Activated CD4-positive, alpha-beta T cell treated with anti-CD3 and anti-CD28 coated beads, Interleukin-2, amount 50 U/mL, for 16 hours (primary cell): ENCODE measurements around the gene NRG3.

ENCODE experiments used
- DNase-seq: peaks from one replicate; pipeline ENCODE4 v3.0.0-alpha.2; 2020

The NRG3 gene

DNA sequence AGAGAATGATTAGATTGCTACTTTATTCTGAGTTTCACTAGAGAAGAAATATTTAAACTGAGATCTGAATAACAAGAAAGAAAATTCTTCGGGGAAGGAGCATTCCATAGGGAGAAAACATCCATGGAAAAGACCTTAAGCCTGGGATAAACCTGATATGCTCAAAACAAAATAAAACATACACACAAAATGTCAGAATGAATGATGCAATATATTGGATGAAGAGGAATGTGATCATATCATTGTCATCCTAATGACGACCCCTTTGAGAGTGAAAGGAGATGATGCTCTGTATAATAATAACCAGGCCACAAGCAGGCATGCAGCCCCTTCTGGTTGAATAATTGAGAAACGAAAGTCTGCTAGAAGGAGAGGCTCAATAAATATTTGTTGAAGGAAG, 882.4 kb downstream of the NRG3 start:
- no peak for DNase-seq

DNA sequence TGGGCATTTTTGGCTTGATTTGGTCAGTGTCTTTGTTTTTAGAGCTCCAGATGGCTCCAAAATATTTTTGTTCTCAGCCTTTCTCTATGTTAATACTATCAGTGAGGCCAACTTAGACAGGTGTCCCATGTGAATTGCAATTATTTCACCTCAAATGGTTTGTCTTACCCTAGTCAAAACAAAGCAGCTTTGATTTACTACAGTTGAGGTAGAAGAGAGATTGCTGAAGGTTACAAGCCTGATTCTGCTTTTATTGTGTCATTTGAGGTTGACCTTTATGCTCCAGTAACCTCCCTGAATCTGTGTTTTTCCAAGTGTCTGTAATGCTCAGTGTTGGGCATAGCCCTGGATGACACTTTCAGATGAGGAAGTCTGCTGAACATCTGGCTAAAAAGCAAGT, 882.9 kb downstream of the NRG3 start:
- DNase-seq = no peak

- no peak for DNase-seq
These were observed 884.1 kb downstream of the NRG3 start for GRCh38 chr10:82759050-82759449.

DNA sequence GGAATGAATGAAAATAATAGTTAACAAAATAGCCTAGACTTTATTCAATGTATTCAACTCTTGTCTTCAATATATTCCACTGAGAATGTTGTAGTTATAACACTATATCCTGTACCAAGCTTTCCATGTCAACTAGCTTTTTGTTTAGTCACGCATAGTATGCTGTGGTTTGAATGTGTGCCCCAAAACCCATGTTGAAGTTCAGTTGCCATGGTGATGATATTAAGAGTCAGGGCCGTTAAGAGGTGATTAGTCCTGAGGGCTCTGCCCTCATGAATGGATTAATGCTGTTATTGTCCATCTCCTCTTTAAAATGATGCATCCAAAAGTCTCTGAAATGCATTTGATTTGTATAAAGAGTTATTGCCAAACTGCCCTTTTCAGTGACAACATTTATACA, 887.6 kb downstream of the NRG3 start:
- no peak for DNase-seq

- no peak for DNase-seq
These were observed 893.0 kb downstream of the NRG3 start for GRCh38 chr10:82768040-82768439.

DNA sequence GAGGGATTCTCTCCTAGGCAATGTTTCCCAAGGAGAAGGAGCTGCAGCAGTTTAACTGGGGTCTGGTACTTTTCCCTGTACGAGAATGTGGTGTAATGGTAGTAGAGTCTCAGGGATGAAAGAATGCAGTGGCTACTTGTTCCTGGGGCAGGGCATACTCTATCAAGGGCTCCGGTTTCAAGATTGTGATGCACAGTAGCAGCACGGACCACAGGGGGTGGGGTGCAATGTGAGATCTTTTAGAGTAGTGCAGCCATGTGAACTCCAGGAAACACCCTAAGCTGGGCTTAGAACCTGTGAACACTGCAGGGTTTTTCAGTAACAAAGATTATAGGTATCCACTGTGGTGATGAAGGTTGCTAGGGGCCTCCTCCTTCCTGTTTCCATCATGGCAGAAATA, 903.9 kb downstream of the NRG3 start:
- no peak for DNase-seq

GRCh38 chr10:82796510-82796909, 921.5 kb downstream of the NRG3 start:
- DNase-seq = no peak

DNA sequence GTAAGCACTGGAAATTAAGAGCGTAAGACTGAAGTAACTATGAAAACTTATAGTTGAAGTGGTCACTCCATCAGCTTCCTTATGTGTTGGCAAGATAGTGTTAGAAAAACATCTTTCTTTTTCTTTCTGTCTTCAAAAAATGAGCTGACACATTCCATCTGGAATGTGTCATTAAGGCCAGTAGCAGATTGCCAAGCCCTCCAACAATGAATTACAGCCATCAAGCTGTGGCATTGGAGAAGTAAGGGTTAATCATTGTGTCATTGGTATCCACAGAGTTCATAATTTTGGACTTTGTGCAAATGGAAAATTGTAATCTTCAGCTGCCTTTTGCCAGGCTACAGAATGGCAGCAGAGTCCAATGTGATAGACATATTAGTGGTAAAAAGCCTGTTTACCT, 926.3 kb downstream of the NRG3 start:
- no peak for DNase-seq

DNA sequence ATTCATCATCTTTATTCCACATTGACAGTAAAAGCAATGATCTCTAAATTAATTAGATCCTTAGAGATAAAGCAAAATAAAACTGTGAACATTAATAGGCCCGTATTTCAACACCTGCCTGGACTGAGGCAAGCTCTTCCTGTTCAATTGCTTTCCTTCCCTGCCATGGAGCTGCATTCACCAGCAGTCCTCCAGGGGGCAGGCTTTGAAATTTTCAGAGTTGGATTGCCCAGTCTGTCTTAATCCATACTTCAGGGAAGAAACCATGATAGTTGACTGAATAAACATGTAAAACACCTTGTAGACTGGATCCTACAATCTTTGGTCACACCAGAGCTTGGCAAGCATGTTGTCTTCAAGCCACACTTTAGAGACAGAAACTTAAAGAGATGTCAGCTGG, 936.6 kb downstream of the NRG3 start:
- no peak for DNase-seq

- no peak for DNase-seq
These were observed 938.9 kb downstream of the NRG3 start for GRCh38 chr10:82813856-82814255.

DNA sequence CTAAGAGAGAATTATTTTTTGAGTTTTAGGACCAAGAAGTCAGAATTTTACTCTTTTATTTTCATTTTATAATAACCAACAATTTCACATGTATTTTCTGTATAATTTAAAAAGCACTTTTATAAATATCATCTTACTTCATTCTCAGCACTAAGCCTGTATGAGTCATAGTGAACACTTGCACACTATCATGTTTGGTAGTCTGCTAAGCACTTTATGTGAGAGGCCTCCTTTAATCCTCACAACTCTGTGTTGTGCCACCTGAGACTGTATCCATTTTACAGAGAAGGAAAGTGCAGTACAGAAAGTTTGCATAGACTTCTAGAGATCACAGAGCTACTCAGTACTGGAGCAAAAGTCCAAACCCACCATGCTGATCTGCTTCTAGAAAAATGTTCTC, 939.6 kb downstream of the NRG3 start:
- DNase-seq = no peak

- no peak for DNase-seq
These were observed 940.7 kb downstream of the NRG3 start for GRCh38 chr10:82815680-82816079.

GRCh38 chr10:82817676-82818422, 942.9 kb downstream of the NRG3 start:
- DNase-seq = no peak

GRCh38 chr10:82821043-82821442, 946.0 kb downstream of the NRG3 start:
- no peak for DNase-seq

GRCh38 chr10:82826132-82826531, 951.1 kb downstream of the NRG3 start:
- DNase-seq = no peak

DNA sequence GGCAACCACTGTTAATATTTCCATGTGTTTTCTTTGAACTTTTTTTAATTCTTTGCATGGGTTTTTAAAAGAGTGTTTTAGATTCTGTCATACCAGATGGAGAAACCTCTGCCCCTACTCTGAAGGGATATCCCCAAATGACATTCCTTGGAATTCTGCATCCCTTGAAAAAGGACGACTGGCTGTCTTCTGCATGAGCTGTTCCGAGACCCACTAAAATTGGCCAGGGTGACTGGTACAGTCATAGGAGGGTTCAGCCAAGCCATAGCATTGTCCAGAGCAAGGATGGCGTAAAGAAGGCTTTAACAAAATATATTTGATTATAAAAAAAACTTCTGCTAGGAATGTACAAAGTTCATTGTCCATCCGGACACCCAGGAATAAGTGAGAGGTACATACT, 952.9 kb downstream of the NRG3 start:
- DNase-seq = no peak

DNA sequence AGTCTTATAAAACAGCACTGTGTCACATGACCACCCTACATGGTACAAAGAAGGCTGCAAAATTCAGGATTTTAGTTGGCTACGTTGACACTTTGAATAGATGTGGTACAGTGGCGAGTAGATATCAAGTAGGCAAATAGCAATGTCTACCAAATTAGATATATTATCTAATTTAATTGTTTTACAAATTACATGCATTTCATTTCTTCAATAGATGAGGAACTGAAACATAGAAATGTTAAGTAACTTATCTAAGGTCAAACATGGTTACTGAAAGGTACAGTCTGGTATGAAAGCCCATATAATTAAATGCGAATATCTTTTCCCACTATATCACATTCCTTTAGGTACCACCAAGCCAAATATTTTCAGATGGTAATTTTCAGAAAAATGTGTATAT, 972.2 kb downstream of the NRG3 start:
- no peak for DNase-seq

GRCh38 chr10:82850191-82850590, 975.2 kb downstream of the NRG3 start:
- no peak for DNase-seq

DNA sequence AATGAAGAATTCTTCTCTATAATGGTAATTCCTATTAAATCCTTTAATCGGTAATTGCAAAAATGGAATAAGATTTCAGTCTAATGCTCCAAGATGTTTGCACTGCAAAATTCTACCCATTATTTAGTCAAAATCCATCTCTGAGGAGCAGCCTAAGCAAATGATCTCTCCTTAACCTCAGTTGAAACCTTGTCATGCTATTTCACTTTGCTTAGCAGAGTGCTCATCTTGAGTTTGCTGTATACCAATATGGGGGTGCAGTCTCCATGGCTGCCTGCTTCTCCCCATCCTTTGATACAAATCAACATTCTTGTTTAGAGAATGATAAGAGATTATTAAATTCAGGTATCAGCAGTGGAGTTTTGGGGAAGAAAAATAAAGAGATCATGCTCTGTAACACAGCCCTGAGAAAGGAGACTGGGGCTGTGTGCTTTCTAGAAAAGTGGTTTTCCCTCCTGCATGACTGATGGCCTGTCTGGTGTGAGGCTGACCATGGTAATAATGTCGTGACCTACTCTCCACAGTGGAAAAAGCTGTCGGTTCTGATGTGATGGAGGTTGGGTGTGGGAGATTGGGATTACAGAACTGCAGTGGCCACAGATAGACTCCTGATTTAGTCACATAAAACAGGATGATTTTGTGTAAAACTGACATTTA, 982.1 kb downstream of the NRG3 start:
- DNase-seq = no peak

GRCh38 chr10:82861889-82862288, 986.9 kb downstream of the NRG3 start:
- no peak for DNase-seq

GRCh38 chr10:82865366-82865765, 990.4 kb downstream of the NRG3 start:
- no peak for DNase-seq

DNA sequence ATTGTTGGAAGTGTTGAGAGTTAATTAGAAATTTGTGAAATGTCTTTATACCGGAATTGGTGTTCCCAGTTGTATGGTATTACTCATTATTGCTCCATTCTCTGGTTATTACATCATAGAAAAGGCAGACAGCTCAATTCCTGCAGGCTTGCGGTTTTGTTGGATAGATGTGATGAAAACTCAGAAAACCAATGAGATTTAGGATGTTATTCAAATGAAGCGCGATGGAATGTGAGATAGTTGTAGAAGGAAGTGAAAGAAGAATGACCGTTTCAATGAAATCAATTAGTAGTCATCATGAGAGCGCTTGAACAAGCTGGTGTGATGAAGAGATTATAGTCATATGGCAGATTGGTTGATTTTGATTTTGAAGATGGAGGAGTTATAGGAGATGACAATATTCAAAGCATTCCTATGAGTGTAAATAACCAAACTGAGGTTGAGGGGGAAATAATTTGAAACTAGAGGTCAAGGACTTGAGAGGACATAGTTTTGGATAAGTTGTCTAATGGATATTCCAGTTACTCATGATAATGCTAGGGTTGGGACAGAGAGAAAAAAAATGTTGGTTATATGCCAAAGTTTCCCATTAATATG, 991.5 kb downstream of the NRG3 start:
- DNase-seq = no peak

- no peak for DNase-seq
These were observed 992.1 kb downstream of the NRG3 start for GRCh38 chr10:82867056-82867455.

DNA sequence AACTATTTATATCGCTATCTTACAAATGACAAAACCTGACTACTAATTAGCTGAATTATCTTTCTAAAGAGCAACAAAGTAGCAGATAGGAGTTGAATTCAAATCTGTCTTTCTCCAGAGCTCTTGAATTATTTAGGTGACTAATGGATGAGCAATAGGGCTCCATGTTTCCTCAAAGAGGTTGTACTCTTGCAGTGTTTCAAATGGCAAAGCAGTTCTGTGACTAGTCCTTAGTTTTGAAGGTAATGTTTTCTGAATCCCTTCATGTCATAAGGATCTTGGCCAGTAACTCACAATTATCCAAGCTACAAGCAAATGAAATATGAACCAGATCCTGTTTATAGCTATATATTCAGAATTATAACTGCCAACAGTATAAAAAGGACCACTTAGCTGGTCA, 999.7 kb downstream of the NRG3 start:
- DNase-seq = no peak
